IMR-90 (cell line): ENCODE results near the gene TM4SF18. TPM values are rescaled to one million over a fixed set of nuclear protein-coding genes. Genes with fewer than 3 reads are reported as not detected.

Source experiments
- ATAC-seq: fragments of 200-7000 bp; cut with Tn5 transposase; 2 replicates; pipeline ENCODE4 v1.9.1; 2020; ENCODE audit warnings: low read depth, mild to moderate bottlenecking, moderate library complexity
- BruUV-seq: library from RNA; stranded (reverse); fragments of 400-500 nt; replicated peaks from 2 replicates; lab custom pipeline; 2021; lab: Mats Ljungman, UMichigan
- CTCF ChIA-PET: fragments of 300-600 bp; formaldehyde crosslinking; extraction: SDS; loops from one replicate; lab custom pipeline; 2021; ENCODE audit warnings: antibody characterized with exemption; lab: Yijun Ruan, JAX
- POLR2A ChIA-PET: fragments of 300-600 bp; sonication (Branson Sonifier 250); formaldehyde crosslinking; loops from one replicate; lab custom pipeline; 2022; ENCODE audit warnings: antibody characterized with exemption; ENCODE audit not compliant: unreplicated experiment; lab: Charles Lee
- DNase-seq: peaks from one replicate; pipeline ENCODE4 v3.0.0; 2013
- H2AFZ ChIP-seq: replicated peaks from 2 replicates; pipeline ENCODE3; 2013; ENCODE audit warnings: low read length, mild to moderate bottlenecking; ENCODE audit not compliant: poor library complexity
- H2AK5ac ChIP-seq: 2 replicates; pipeline ENCODE4 v1.6.1; 2013; ENCODE audit warnings: low read depth, low read length, inconsistent platforms
- H2AK9ac ChIP-seq: replicated peaks from 2 replicates; pipeline ENCODE3; 2013; ENCODE audit warnings: mild to moderate bottlenecking, low read depth, low read length, moderate library complexity; ENCODE audit not compliant: poor library complexity
- H2BK120ac ChIP-seq: 2 replicates; pipeline ENCODE4 v1.6.1; 2013; ENCODE audit warnings: low read depth, low read length, inconsistent platforms
- H2BK15ac ChIP-seq: 3 replicates; pipeline ENCODE4 v1.6.1; 2013; ENCODE audit warnings: low read depth, low read length, inconsistent platforms
- H2BK20ac ChIP-seq: 2 replicates; pipeline ENCODE4 v1.6.1; 2013; ENCODE audit warnings: low read depth, mild to moderate bottlenecking, inconsistent platforms, low read length, moderate library complexity
- H2BK5ac ChIP-seq: 2 replicates; pipeline ENCODE4 v1.6.1; 2013; ENCODE audit warnings: mild to moderate bottlenecking, low read depth, low read length, inconsistent platforms; ENCODE audit not compliant: poor library complexity, severe bottlenecking
- H3K14ac ChIP-seq: replicated peaks from 2 replicates; pipeline ENCODE4 v1.6.1; 2013; ENCODE audit warnings: low read depth, low read length, inconsistent platforms
- H3K18ac ChIP-seq: 2 replicates; pipeline ENCODE4 v1.6.1; 2013; ENCODE audit warnings: low read depth, low read length, control low read depth
- H3K23ac ChIP-seq: 2 replicates; pipeline ENCODE4 v1.6.1; 2013; ENCODE audit warnings: low read depth, low read length, inconsistent platforms
- H3K27ac ChIP-seq: 2 replicates; pipeline ENCODE4 v1.5.1; 2013; ENCODE audit warnings: mild to moderate bottlenecking, control low read depth, low read length; ENCODE audit not compliant: insufficient read depth
- H3K27me3 ChIP-seq: 2 replicates; pipeline ENCODE4 v1.6.1; 2013; ENCODE audit warnings: low read length; ENCODE audit not compliant: control insufficient read depth, insufficient read depth
- H3K36me3 ChIP-seq: 2 replicates; pipeline ENCODE4 v1.6.1; 2013; ENCODE audit warnings: low read length, mixed read lengths; ENCODE audit not compliant: control insufficient read depth, insufficient read depth
- H3K4ac ChIP-seq: 2 replicates; pipeline ENCODE4 v1.6.1; 2013; ENCODE audit warnings: low read depth, low read length, inconsistent platforms
- H3K4me1 ChIP-seq: 2 replicates; pipeline ENCODE4 v1.6.1; 2013; ENCODE audit warnings: low read length, mixed read lengths; ENCODE audit not compliant: control insufficient read depth, insufficient read depth
- H3K4me2 ChIP-seq: 2 replicates; pipeline ENCODE4 v1.6.1; 2013; ENCODE audit warnings: low read depth, mild to moderate bottlenecking, control low read depth, low read length, moderate library complexity
- H3K4me3 ChIP-seq: 2 replicates; pipeline ENCODE4 v1.5.1; 2013; ENCODE audit warnings: low read depth, mild to moderate bottlenecking, control low read depth, low read length, moderate library complexity; ENCODE audit not compliant: insufficient read depth
- H3K56ac ChIP-seq: 2 replicates; pipeline ENCODE4 v1.6.1; 2013; ENCODE audit warnings: low read length, inconsistent platforms; ENCODE audit not compliant: insufficient read depth; ENCODE audit errors: extremely low read depth
- H3K79me1 ChIP-seq, 2 experiments: 2 replicates each; pipeline ENCODE4 v1.6.1; 2013; ENCODE audit warnings: low read length in 2 of 2, inconsistent platforms in 1 of 2, low read depth in 1 of 2
- H3K9ac ChIP-seq: 2 replicates; pipeline ENCODE4 v1.6.1; 2013; ENCODE audit warnings: low read depth, low read length, control low read depth
- H3K9me1 ChIP-seq: 2 replicates; pipeline ENCODE4 v1.6.1; 2013; ENCODE audit warnings: low read length, inconsistent platforms; ENCODE audit not compliant: insufficient read depth
- H3K9me3 ChIP-seq: 2 replicates; pipeline ENCODE4 v1.6.1; 2013; ENCODE audit warnings: low read length; ENCODE audit not compliant: control insufficient read depth, insufficient read depth
- H4K20me1 ChIP-seq: 2 replicates; pipeline ENCODE4 v1.6.1; 2013; ENCODE audit warnings: low read length, inconsistent platforms; ENCODE audit not compliant: insufficient read depth
- H4K5ac ChIP-seq: 2 replicates; pipeline ENCODE4 v1.6.1; 2013; ENCODE audit warnings: mild to moderate bottlenecking, low read depth, low read length, control low read depth
- H4K8ac ChIP-seq, 2 experiments: 2 replicates each; pipeline ENCODE4 v1.6.1; 2013; ENCODE audit warnings: low read depth in 2 of 2, low read length in 2 of 2, control low read depth in 1 of 2, inconsistent platforms in 1 of 2
- H4K91ac ChIP-seq: 2 replicates; pipeline ENCODE4 v1.6.1; 2013; ENCODE audit warnings: low read depth, low read length, inconsistent platforms; ENCODE audit not compliant: insufficient read depth
- BHLHE40 ChIP-seq: fragments of 150-350 bp; IDR thresholded peaks from 2 replicates; pipeline ENCODE4 v1.6.1; 2016; ENCODE audit warnings: mild to moderate bottlenecking, low read depth, low read length
- CHD1 ChIP-seq: IDR thresholded peaks from 2 replicates; pipeline ENCODE4 v1.6.1; 2012; ENCODE audit warnings: low read depth, low read length, improper control_type of control experiment
- CTCF ChIP-seq: conservative IDR thresholded peaks from 2 replicates; pipeline ENCODE4 v1.5.1; 2012; ENCODE audit warnings: mild to moderate bottlenecking, low read depth, low read length, improper control_type of control experiment
- ELK1 ChIP-seq: fragments of 150-350 bp; IDR thresholded peaks from 2 replicates; pipeline ENCODE4 v1.6.1; 2016; ENCODE audit warnings: low read depth, mild to moderate bottlenecking, low read length, moderate library complexity, borderline replicate concordance
- FOS ChIP-seq: fragments of 150-350 bp; IDR thresholded peaks from 2 replicates; pipeline ENCODE4 v1.6.1; 2016; ENCODE audit warnings: low read depth, low read length
- MAFK ChIP-seq: IDR thresholded peaks from 2 replicates; pipeline ENCODE4 v1.6.1; 2012; ENCODE audit warnings: low read depth, low read length, improper control_type of control experiment
- MAZ ChIP-seq: IDR thresholded peaks from 2 replicates; pipeline ENCODE4 v1.6.1; 2012; ENCODE audit warnings: low read depth, mild to moderate bottlenecking, low read length, improper control_type of control experiment, moderate library complexity, borderline replicate concordance
- NFE2L2 ChIP-seq: fragments of 150-350 bp; IDR thresholded peaks from 2 replicates; pipeline ENCODE4 v1.6.1; 2016; ENCODE audit warnings: low read depth, mild to moderate bottlenecking, low read length
- POLR2A ChIP-seq: IDR thresholded peaks from 2 replicates; pipeline ENCODE4 v1.6.1; 2012; ENCODE audit warnings: mild to moderate bottlenecking, low read depth, low read length
- RAD21 ChIP-seq: IDR thresholded peaks from 2 replicates; pipeline ENCODE4 v1.6.1; 2012; ENCODE audit warnings: low read length, improper control_type of control experiment
- RCOR1 ChIP-seq: IDR thresholded peaks from 2 replicates; pipeline ENCODE4 v1.6.1; 2012; ENCODE audit warnings: mild to moderate bottlenecking, low read length, improper control_type of control experiment; ENCODE audit not compliant: insufficient replicate concordance
- RFX5 ChIP-seq: IDR thresholded peaks from 2 replicates; pipeline ENCODE4 v1.8.0; 2012; ENCODE audit warnings: low read depth, mild to moderate bottlenecking, low read length, moderate library complexity
- SMC3 ChIP-seq: fragments of 150-350 bp; IDR thresholded peaks from 2 replicates; pipeline ENCODE4 v1.6.1; 2016; ENCODE audit warnings: low read depth, mild to moderate bottlenecking, antibody characterized with exemption, low read length, moderate library complexity
- USF2 ChIP-seq: fragments of 150-350 bp; IDR thresholded peaks from 2 replicates; pipeline ENCODE4 v1.6.1; 2017; ENCODE audit warnings: mild to moderate bottlenecking, antibody characterized with exemption, low read length, low read depth
- WGBS, 2 experiments: methylation state at CpG; one replicate each; pipeline versions ENCODE4 v1.1.5 to v1.1.7; 2013; ENCODE audit warnings: missing lambda C conversion rate in 2 of 2; ENCODE audit not compliant: insufficient read length in 1 of 2; ENCODE audit errors: extremely low coverage in 2 of 2; 5-methylcytosine and 5-hydroxymethylcytosine counted together
- dilution Hi-C: fragments of 300-500 bp; cut with HindIII; formaldehyde crosslinking; loops from one replicate; pipeline ENCODE4 v1.14.3; 2018; ENCODE audit warnings: low sequenced_read_pairs; ENCODE audit not compliant: unreplicated experiment
- in situ Hi-C: fragments of 300-500 bp; cut with MboI; formaldehyde crosslinking; loops from 3 replicates; pipeline ENCODE4 v1.14.3; 2019; ENCODE audit warnings: low sequenced_read_pairs, inconsistent platforms, mixed read lengths
- intact Hi-C: fragments of 100-400 bp; cut with micrococcal nuclease; formaldehyde crosslinking; loops from 2 replicates; pipeline ENCODE4 v1.10.0; 2022
- polyA plus RNA-seq, 3 experiments: library from polyadenylated mRNA; depleted of rRNA; stranded (reverse); fragments of >200 nt; gene quantifications; 2 replicates each; pipeline ENCODE4 v1.2.3, GENCODE V29; 2012; ENCODE audit warnings: low replicate concordance in 1 of 3
- total RNA-seq: library from RNA; depleted of rRNA; stranded (reverse); fragments of >200 nt; gene quantifications from 2 replicates; pipeline ENCODE4 v1.2.3, GENCODE V29; 2012

Gene TM4SF18
- total and polyA plus RNA-seq, 2 of the 4 experiments (the other 2 are of a cell fraction) = under 0.01 TPM; not detected in 1

GRCh38 chr3:149362366-149362765 is 28.9 kb upstream of the TM4SF18 start:
- ATAC-seq (no peak), DNase-seq (no peak)
- BruUV-seq = no TSS peak
- Histone ChIP-seq H2BK5ac (no peak overlapping the region), H3K27ac (no peak overlapping the region), H3K23ac (no peak overlapping the region), H2AFZ (no peak overlapping the region), H3K56ac (no peak overlapping the region), H3K14ac (0 out of 2 replicates have a peak overlapping the region, but pooled peaks have one; percentile 31), H3K18ac (peak overlapping the region; percentile 85; the same call in 1 of the 2 replicates), H4K8ac (no peak overlapping the region), H3K4me2 (no peak overlapping the region), H3K9me3 (no peaks in the 10 kb centered on the region), H3K9ac (no peak overlapping the region), H3K4me3 (no peak overlapping the region), H2AK9ac (no peak overlapping the region), H3K36me3 (no peaks in the 10 kb centered on the region), H3K4ac (0 out of 2 replicates have a peak overlapping the region, but pooled peaks have one; percentile 2), H3K9me1 (0 out of 2 replicates have a peak, but pooled peaks cover 3% of the 10 kb centered on the region), H2BK120ac (peak overlapping the region; percentile 14; the same call in 1 of the 2 replicates), H4K20me1 (no peaks in the 10 kb centered on the region), H3K4me1 (peaks cover 2% of the 10 kb centered on the region), H2AK5ac (peak overlapping the region; percentile 84), H3K27me3 (no peaks in the 10 kb centered on the region), H4K91ac (no peak overlapping the region), H3K79me1 (no peaks in the 10 kb centered on the region), H2BK20ac (peak overlapping the region; percentile 32), H2BK15ac (peak overlapping the region; percentile 89; the same call in 1 of the 3 replicates), H4K5ac (no peak overlapping the region)
- dilution Hi-C loops = no loop called here
- in situ Hi-C loops = no loop called here
- WGBS, 2 experiments = no CpG with 5 or more reads among the region's 5 CpGs
- no peak for TF ChIP-seq USF2
- no peak for TF ChIP-seq BHLHE40
- no peak for TF ChIP-seq CHD1
- no peak for TF ChIP-seq RCOR1
- TF ChIP-seq NFE2L2 = no peak
- no peak for TF ChIP-seq POLR2A
- TF ChIP-seq MAZ = no peak
- TF ChIP-seq FOS = no peak
- TF ChIP-seq RAD21 = no peak
- TF ChIP-seq CTCF = no peak
- TF ChIP-seq ELK1 = no peak
- no peak for TF ChIP-seq SMC3
- no peak for TF ChIP-seq RFX5
- no peak for TF ChIP-seq MAFK
- intact Hi-C loops = no loop called here
- POLR2A ChIA-PET = no interaction called here
- CTCF ChIA-PET = interaction anchor here (1.0 kb wide), 1 partner anchor 446 kb away, joined by 3 read pairs; no protein-coding TSS in a partner anchor
